ENCODE results near the gene SMG6. TPM values are rescaled to one million over a fixed set of nuclear protein-coding genes. Genes with fewer than 3 reads are reported as not detected.

Gene SMG6
- polyA plus RNA-seq, 1 of the 3 experiments (the other 2 are of a cell fraction) = 15.7 TPM

DNA sequence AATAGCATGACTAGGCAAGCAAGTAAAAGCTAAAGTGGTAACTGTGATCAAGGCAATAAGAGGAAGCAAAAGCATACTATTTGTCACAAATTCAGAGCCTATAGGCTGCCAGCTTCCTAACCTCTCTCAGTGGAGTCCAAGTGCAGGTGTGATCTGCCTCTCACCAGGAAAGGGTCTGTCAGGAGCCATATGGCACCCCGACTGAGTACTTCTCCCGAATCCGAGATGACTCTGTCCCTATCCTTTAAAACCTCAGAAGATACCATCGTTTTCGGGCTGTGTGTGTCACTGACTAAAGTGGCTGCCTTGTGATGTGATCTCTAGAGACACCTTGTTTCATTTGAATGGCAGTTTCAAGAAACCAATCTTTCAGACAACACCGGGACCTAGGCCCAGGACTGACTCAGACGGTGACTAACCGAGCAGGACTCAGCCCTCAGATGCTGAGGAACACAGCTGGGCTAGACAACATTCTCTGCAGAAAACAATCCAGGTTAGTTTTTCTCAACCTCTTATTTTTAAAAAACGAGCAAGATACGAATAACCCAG is 63.6 kb downstream of the SMG6 start:
- peak overlapping the region in 1 of 2 experiments; percentile 22; a peak in 1 of 4 replicates for H3K4me3 ChIP-seq (ENCODE audit: low read depth in 2 of 2, low read length in 1 of 2)
- no peak for DNase-seq

DNA sequence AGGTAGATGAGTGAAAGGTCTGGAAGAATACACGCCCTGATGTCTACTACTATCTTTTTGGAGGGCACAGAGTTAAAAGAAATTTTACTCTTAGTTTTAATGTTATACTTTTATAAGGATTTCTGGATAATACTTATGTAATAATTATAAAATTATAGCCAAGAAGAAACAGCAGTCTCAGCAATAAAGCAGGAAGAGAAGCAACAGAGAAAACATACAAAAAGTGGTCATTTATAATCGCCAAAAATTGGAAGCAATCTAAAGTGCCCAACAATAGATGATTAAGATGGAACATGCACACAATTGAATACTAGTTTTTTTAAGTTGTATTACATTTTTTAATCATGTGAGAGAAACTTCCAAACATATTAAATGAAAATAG is 64.4 kb downstream of the SMG6 start:
- Histone ChIP-seq H3K9ac (peak overlapping the region; percentile 19; the same call in 1 of the 2 replicates), H3K4me1 (ENCODE audit: control insufficient read depth in 1 of 2, insufficient read depth in 2 of 2, low read depth in 1 of 2, low read length in 1 of 2) (peaks cover 4 to 29% of the 10 kb centered on the region in 2 experiments; a peak in 3 of 4 replicates), H3K9me3 (no peaks in the 10 kb centered on the region), H2AFZ (ENCODE audit: low read depth) (no peak overlapping the region), H3K9me2 (no peaks in the 10 kb centered on the region), H3K4me3 (ENCODE audit: low read depth in 2 of 2, low read length in 1 of 2) (no peak overlapping the region), H3K27ac (ENCODE audit: low read depth in 2 of 2, low read length in 1 of 2) (peak overlapping the region; percentile 72 to 93; a peak in 3 of 4 replicates), H3F3A (replicated peaks; ENCODE audit: insufficient read depth) (peaks cover 36% of the 10 kb centered on the region), H3K36me3 (replicated peaks in 1 of 2; ENCODE audit: control insufficient read depth in 1 of 2, insufficient read depth in 2 of 2, low read length in 1 of 2) (peaks cover 12 to 26% of the 10 kb centered on the region in 2 experiments), H3K79me2 (ENCODE audit: insufficient read depth) (peaks cover 15% of the 10 kb centered on the region; the same call in 1 of the 2 replicates), H3K4me2 (no peak overlapping the region; the same call in 1 of the 2 replicates), H3K27me3 (ENCODE audit: insufficient read depth) (no peaks in the 10 kb centered on the region), H4K20me1 (ENCODE audit: insufficient read depth) (no peaks in the 10 kb centered on the region)
- ChIA-PET CTCF (interaction anchor here (1.6 to 3.7 kb wide), 3 partner anchors 44 to 185 kb away, joined by 3 to 24 read pairs (median 12); partner anchors contain the start of gene HIC1), POLR2A (no interaction called here)
- WGBS (ENCODE audit: low lambda C conversion rate) = 91% methylated on average over 2 of the region's 2 CpGs
- TF ChIP-seq, protein P1, sequence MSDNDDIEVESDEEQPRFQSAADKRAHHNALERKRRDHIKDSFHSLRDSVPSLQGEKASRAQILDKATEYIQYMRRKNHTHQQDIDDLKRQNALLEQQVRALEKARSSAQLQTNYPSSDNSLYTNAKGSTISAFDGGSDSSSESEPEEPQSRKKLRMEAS (IDR thresholded peaks at IDR 0.05; ENCODE audit: low read depth) = no peak
- TF ChIP-seq, protein P2, sequence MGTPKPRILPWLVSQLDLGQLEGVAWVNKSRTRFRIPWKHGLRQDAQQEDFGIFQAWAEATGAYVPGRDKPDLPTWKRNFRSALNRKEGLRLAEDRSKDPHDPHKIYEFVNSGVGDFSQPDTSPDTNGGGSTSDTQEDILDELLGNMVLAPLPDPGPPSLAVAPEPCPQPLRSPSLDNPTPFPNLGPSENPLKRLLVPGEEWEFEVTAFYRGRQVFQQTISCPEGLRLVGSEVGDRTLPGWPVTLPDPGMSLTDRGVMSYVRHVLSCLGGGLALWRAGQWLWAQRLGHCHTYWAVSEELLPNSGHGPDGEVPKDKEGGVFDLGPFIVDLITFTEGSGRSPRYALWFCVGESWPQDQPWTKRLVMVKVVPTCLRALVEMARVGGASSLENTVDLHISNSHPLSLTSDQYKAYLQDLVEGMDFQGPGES (IDR thresholded peaks at IDR 0.05; ENCODE audit: low read depth, low read length) = no peak
- no peak for TF ChIP-seq FOSL2 (IDR thresholded peaks at IDR 0.05; ENCODE audit: borderline replicate concordance, low read depth)
- TF ChIP-seq, protein P3, sequence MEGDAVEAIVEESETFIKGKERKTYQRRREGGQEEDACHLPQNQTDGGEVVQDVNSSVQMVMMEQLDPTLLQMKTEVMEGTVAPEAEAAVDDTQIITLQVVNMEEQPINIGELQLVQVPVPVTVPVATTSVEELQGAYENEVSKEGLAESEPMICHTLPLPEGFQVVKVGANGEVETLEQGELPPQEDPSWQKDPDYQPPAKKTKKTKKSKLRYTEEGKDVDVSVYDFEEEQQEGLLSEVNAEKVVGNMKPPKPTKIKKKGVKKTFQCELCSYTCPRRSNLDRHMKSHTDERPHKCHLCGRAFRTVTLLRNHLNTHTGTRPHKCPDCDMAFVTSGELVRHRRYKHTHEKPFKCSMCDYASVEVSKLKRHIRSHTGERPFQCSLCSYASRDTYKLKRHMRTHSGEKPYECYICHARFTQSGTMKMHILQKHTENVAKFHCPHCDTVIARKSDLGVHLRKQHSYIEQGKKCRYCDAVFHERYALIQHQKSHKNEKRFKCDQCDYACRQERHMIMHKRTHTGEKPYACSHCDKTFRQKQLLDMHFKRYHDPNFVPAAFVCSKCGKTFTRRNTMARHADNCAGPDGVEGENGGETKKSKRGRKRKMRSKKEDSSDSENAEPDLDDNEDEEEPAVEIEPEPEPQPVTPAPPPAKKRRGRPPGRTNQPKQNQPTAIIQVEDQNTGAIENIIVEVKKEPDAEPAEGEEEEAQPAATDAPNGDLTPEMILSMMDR (IDR thresholded peaks at IDR 0.05) = no peak
- DNase-seq = no peak

More for the DNA sequence above, 63.6 kb downstream of the SMG6 start:
- Histone ChIP-seq H3K4me2 (peak overlapping the region; percentile 56), H3K27ac (ENCODE audit: low read depth in 2 of 2, low read length in 1 of 2) (peak overlapping the region; percentile 72 to 93; a peak in 3 of 4 replicates), H3K9me2 (no peaks in the 10 kb centered on the region), H3K9ac (peak overlapping the region; percentile 19; the same call in 1 of the 2 replicates), H3F3A (replicated peaks; ENCODE audit: insufficient read depth) (peaks cover 28% of the 10 kb centered on the region), H3K27me3 (ENCODE audit: insufficient read depth) (no peaks in the 10 kb centered on the region), H3K79me2 (ENCODE audit: insufficient read depth) (peaks cover 15% of the 10 kb centered on the region; the same call in 1 of the 2 replicates), H3K4me1 (ENCODE audit: control insufficient read depth in 1 of 2, insufficient read depth in 2 of 2, low read depth in 1 of 2, low read length in 1 of 2) (peaks cover 7 to 29% of the 10 kb centered on the region in 2 experiments; a peak in 3 of 4 replicates), H3K9me3 (no peaks in the 10 kb centered on the region), H2AFZ (ENCODE audit: low read depth) (no peak overlapping the region), H4K20me1 (ENCODE audit: insufficient read depth) (no peaks in the 10 kb centered on the region), H3K36me3 (replicated peaks in 1 of 2; ENCODE audit: control insufficient read depth in 1 of 2, insufficient read depth in 2 of 2, low read length in 1 of 2) (peaks cover 12 to 24% of the 10 kb centered on the region in 2 experiments)
- CTCF ChIA-PET = interaction anchor here (1.4 to 2.6 kb wide), 4 partner anchors 8 to 331 kb away, joined by 3 to 12 read pairs (median 6); partner anchors contain the start of gene HIC1
- TF ChIP-seq RXRA (IDR thresholded peaks at IDR 0.05; ENCODE audit: borderline replicate concordance, low read depth) (peak; percentile 63; the same call in 1 of the 2 replicates), POLR2AphosphoS5 (IDR thresholded peaks at IDR 0.05; ENCODE audit: low read depth, low read length) (peak; percentile 66; the same call in 1 of the 2 replicates), SIN3A (IDR thresholded peaks at IDR 0.05; ENCODE audit: borderline replicate concordance, low read depth, low read length) (peak; percentile 45; the same call in 1 of the 2 replicates), JUND (IDR thresholded peaks at IDR 0.05) (peak; percentile 92), TAF1 (IDR thresholded peaks at IDR 0.05; ENCODE audit: borderline replicate concordance, low read depth, low read length) (no peak), TCF12 (IDR thresholded peaks at IDR 0.05) (peak; percentile 93; the same call in 1 of the 2 replicates), CHD2 (IDR thresholded peaks at IDR 0.05; ENCODE audit: low read length, partially characterized antibody) (no peak), FOSL2 (IDR thresholded peaks at IDR 0.05; ENCODE audit: borderline replicate concordance, low read depth) (peak; percentile 97), EP300 (IDR thresholded peaks at IDR 0.05; ENCODE audit: borderline replicate concordance in 1 of 2, low read depth in 1 of 2, low read length in 1 of 2) (peak in 1 of 2 experiments; percentile 80; a peak in 1 of 4 replicates), NFIC (IDR thresholded peaks at IDR 0.05; ENCODE audit: borderline replicate concordance) (peak; percentile 86), SMC3 (IDR thresholded peaks at IDR 0.05; ENCODE audit: low read depth, low read length) (0 out of 2 replicates have a peak, but pooled peaks have one; percentile 9)
- TF ChIP-seq, protein P4, sequence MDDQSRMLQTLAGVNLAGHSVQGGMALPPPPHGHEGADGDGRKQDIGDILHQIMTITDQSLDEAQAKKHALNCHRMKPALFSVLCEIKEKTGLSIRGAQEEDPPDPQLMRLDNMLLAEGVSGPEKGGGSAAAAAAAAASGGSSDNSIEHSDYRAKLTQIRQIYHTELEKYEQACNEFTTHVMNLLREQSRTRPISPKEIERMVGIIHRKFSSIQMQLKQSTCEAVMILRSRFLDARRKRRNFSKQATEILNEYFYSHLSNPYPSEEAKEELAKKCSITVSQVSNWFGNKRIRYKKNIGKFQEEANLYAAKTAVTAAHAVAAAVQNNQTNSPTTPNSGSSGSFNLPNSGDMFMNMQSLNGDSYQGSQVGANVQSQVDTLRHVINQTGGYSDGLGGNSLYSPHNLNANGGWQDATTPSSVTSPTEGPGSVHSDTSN (IDR thresholded peaks at IDR 0.05) = peak; percentile 94
- TF ChIP-seq, protein P5, sequence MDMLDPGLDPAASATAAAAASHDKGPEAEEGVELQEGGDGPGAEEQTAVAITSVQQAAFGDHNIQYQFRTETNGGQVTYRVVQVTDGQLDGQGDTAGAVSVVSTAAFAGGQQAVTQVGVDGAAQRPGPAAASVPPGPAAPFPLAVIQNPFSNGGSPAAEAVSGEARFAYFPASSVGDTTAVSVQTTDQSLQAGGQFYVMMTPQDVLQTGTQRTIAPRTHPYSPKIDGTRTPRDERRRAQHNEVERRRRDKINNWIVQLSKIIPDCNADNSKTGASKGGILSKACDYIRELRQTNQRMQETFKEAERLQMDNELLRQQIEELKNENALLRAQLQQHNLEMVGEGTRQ (IDR thresholded peaks at IDR 0.05; ENCODE audit: borderline replicate concordance, low read depth, low read length) = no peak
- TF ChIP-seq, protein P2 (IDR thresholded peaks at IDR 0.05; ENCODE audit: low read depth, low read length) = no peak
- WGBS (ENCODE audit: low lambda C conversion rate) = 12% methylated on average over 10 of the region's 10 CpGs
- POLR2A ChIA-PET = no interaction called here
